ENCODE measurements around the gene LYZL4.

LYZL4 gene

GRCh38 chr3:42351207-42351606 lies 59.2 kb downstream of the LYZL4 start:
- no peak for DNase-seq (ENCODE audit: low spot score)
- no peak for TF ChIP-seq CTCF (IDR thresholded peaks at IDR 0.05; ENCODE audit: extremely low read depth, missing control alignments)

DNA sequence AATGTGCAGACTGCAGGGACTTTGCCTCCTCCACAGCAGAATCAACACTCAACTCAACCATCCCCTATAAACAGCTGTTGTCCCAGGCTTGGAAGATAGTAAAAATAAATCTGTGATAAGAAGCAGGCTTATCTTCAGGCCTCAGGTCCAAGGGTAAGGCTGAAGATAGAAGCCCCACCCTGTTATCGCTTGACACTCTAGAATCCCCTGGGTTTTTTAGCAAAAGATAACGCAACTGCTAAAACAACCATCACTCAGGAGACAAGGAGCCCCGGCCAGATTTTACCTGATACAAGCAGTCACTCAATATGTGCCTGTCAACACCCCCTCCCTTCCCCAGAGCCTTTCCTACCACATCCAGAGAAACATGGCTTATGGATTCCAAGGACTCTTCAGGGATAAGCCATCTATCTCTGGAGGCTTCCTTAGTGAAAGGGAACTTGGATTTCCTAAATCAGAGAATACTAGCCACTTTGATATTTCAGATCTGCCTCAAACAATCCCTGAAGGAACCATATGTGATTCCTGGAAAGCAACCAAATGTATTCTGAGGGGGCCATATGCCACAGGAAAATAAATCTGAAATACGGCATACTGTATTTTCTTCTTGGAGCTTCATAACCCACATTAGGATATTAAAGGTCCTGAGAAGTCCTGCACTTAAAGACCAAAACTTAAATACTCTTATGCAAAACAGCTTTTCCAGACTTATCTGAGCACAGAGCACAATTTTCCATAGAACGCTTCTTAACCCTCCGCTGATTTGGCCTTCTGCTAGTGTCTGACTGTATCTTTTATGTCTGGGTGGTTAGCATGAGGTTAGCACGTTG lies 60.4 kb downstream of the LYZL4 start:
- TF ChIP-seq CTCF (IDR thresholded peaks at IDR 0.05; ENCODE audit: extremely low read depth, missing control alignments) = no peak
- no peak for DNase-seq (ENCODE audit: low spot score)

- TF ChIP-seq CTCF (IDR thresholded peaks at IDR 0.05; ENCODE audit: extremely low read depth, missing control alignments) = no peak
- DNase-seq (ENCODE audit: low spot score) = no peak
These were observed 62.5 kb downstream of the LYZL4 start for GRCh38 chr3:42347928-42348327.
